ENCODE data around the gene SSB. TPM values are rescaled to one million over a fixed set of nuclear protein-coding genes. Genes with fewer than 3 reads are reported as not detected.

SSB gene
- total and polyA plus RNA-seq, 4 donors, result 29.9 to 61.4 (median 42.2) TPM

GRCh38 chr2:169775354-169775753, 23.3 kb upstream of the SSB start:
- WGBS, result 84% methylated on average over 3 of the region's 3 CpGs
- no peaks in the 10 kb centered on the region for H3K27me3 ChIP-seq (ENCODE audit: control insufficient read depth in 4 of 4, insufficient read depth in 4 of 4, low read length in 3 of 4)
- no peak overlapping the region for H3K9ac ChIP-seq (ENCODE audit: low read depth in 1 of 2, low read length in 2 of 2)
- H3K9me3 ChIP-seq (ENCODE audit: control insufficient read depth in 4 of 4, low read length in 3 of 4), result no peaks in the 10 kb centered on the region
- no peak for DNase-seq (ENCODE audit: low spot score)
- H3K36me3 ChIP-seq (ENCODE audit: control insufficient read depth in 4 of 4, insufficient read depth in 3 of 4, low read depth in 1 of 4, low read length in 3 of 4), result no peaks in the 10 kb centered on the region
- no peak overlapping the region for H3K27ac ChIP-seq (ENCODE audit: low read depth in 1 of 2, low read length in 2 of 2)
- TF ChIP-seq ZBTB33 (IDR thresholded peaks at IDR 0.05) (no peak), FOXA2 (IDR thresholded peaks at IDR 0.05) (no peak), ATF3 (IDR thresholded peaks at IDR 0.05) (no peak), NR2F2 (IDR thresholded peaks at IDR 0.05) (no peak), CTCF (IDR thresholded peaks at IDR 0.05; ENCODE audit: low read depth, low read length, missing input control) (no peak), HNF4A (conservative IDR thresholded peaks at IDR 0.05) (no peak), RXRA (IDR thresholded peaks at IDR 0.05) (no peak), GABPA (IDR thresholded peaks at IDR 0.05 in 1 of 2, conservative IDR thresholded peaks at IDR 0.05 in 1 of 2) (no peak), YY1 (IDR thresholded peaks at IDR 0.05) (no peak), JUND (IDR thresholded peaks at IDR 0.05) (no peak), HNF4G (IDR thresholded peaks at IDR 0.05) (no peak), MAX (IDR thresholded peaks at IDR 0.05) (no peak), SP1 (IDR thresholded peaks at IDR 0.05) (no peak), RAD21 (IDR thresholded peaks at IDR 0.05) (no peak), FOXA1 (IDR thresholded peaks at IDR 0.05) (no peak), EGR1 (IDR thresholded peaks at IDR 0.05; ENCODE audit: low read depth in 2 of 2) (no peak)
- no peak overlapping the region for H3K4me3 ChIP-seq (ENCODE audit: low read depth in 1 of 3, low read length in 3 of 3)
- peaks cover 0 to 2% (median 0%) of the 10 kb centered on the region in 4 donors for H3K4me1 ChIP-seq (ENCODE audit: control insufficient read depth in 4 of 4, insufficient read depth in 4 of 4, low read length in 3 of 4)

- Histone ChIP-seq H3K36me3 (ENCODE audit: control insufficient read depth in 4 of 4, insufficient read depth in 3 of 4, low read depth in 1 of 4, low read length in 3 of 4) (no peaks in the 10 kb centered on the region), H3K9ac (ENCODE audit: low read depth in 1 of 2, low read length in 2 of 2) (no peak overlapping the region), H3K9me3 (ENCODE audit: control insufficient read depth in 4 of 4, low read length in 3 of 4) (no peaks in the 10 kb centered on the region), H3K4me1 (ENCODE audit: control insufficient read depth in 4 of 4, insufficient read depth in 4 of 4, low read length in 3 of 4) (peaks cover 0 to 2% (median 0%) of the 10 kb centered on the region in 4 donors), H3K4me3 (ENCODE audit: low read depth in 1 of 3, low read length in 3 of 3) (no peak overlapping the region), H3K27me3 (ENCODE audit: control insufficient read depth in 4 of 4, insufficient read depth in 4 of 4, low read length in 3 of 4) (no peaks in the 10 kb centered on the region), H3K27ac (ENCODE audit: low read depth in 1 of 2, low read length in 2 of 2) (no peak overlapping the region)
- 69% methylated on average over 2 of the region's 2 CpGs for WGBS
- TF ChIP-seq YY1 (IDR thresholded peaks at IDR 0.05), result no peak
- no peak for TF ChIP-seq SP1 (IDR thresholded peaks at IDR 0.05)
- no peak for TF ChIP-seq FOXA2 (IDR thresholded peaks at IDR 0.05)
- no peak for TF ChIP-seq EGR1 (IDR thresholded peaks at IDR 0.05; ENCODE audit: low read depth in 2 of 2)
- no peak for TF ChIP-seq TAF1 (conservative IDR thresholded peaks at IDR 0.05)
- no peak for TF ChIP-seq RAD21 (IDR thresholded peaks at IDR 0.05)
- TF ChIP-seq REST (IDR thresholded peaks at IDR 0.05), result no peak
- TF ChIP-seq FOXA1 (IDR thresholded peaks at IDR 0.05), result no peak
- TF ChIP-seq NR2F2 (IDR thresholded peaks at IDR 0.05), result no peak
- TF ChIP-seq ZBTB33 (IDR thresholded peaks at IDR 0.05), result no peak
- TF ChIP-seq ATF3 (IDR thresholded peaks at IDR 0.05), result no peak
- no peak for TF ChIP-seq JUND (IDR thresholded peaks at IDR 0.05)
- DNase-seq (ENCODE audit: low spot score), result no peak
These were observed 22.9 kb upstream of the SSB start for GRCh38 chr2:169775765-169776164.

Data from liver (tissue), 9 donors.